Measurements from ENCODE around the gene CITED1. TPM values are rescaled to one million over a fixed set of nuclear protein-coding genes. Genes with fewer than 3 reads are reported as not detected.

Gene CITED1
- total RNA-seq, 4 donors from 2014 or later, result 3.2 to 4.5 TPM; not detected in 2

GRCh38 chrX:72297953-72298730, 7.6 kb downstream of the CITED1 start:
- no peak for TF ChIP-seq CTCF (IDR thresholded peaks at IDR 0.05; ENCODE audit: low read depth)

GRCh38 chrX:72296991-72297390, 8.7 kb downstream of the CITED1 start:
- no peak for TF ChIP-seq CTCF (IDR thresholded peaks at IDR 0.05; ENCODE audit: low read depth)

GRCh38 chrX:72295745-72296144, 10.0 kb downstream of the CITED1 start:
- no peak for TF ChIP-seq CTCF (IDR thresholded peaks at IDR 0.05; ENCODE audit: low read depth)

- TF ChIP-seq CTCF (IDR thresholded peaks at IDR 0.05; ENCODE audit: low read depth), result no peak
Measured at GRCh38 chrX:72294497-72294896, 11.2 kb downstream of the CITED1 start.

- no peak for TF ChIP-seq CTCF (IDR thresholded peaks at IDR 0.05; ENCODE audit: low read depth)
Measured at GRCh38 chrX:72282302-72282701, 23.4 kb downstream of the CITED1 start.

GRCh38 chrX:72280321-72280845, 25.3 kb downstream of the CITED1 start:
- no peak for TF ChIP-seq CTCF (IDR thresholded peaks at IDR 0.05; ENCODE audit: low read depth)

GRCh38 chrX:72276478-72276953, 29.2 kb downstream of the CITED1 start:
- TF ChIP-seq CTCF (IDR thresholded peaks at IDR 0.05; ENCODE audit: low read depth), result no peak
